Endometrial microvascular endothelial cells (primary cell): ENCODE data around the gene POU4F1. TPM values are rescaled to one million over a fixed set of nuclear protein-coding genes. Genes with fewer than 3 reads are reported as not detected.

ENCODE experiments used
- in situ Hi-C: cut with HindIII; loops from 2 replicates; pipeline ENCODE4 v1.10.0; 2017; ENCODE audit warnings: low sequenced_read_pairs, low pct_unique_long_range_greater_than_20kb; ENCODE audit errors: inconsistent ontology term
- total RNA-seq: library from RNA; depleted of rRNA; stranded (reverse); fragments of >200 nt; gene quantifications from one replicate; pipeline ENCODE4 v1.2.3, GENCODE V29; 2015; ENCODE audit errors: inconsistent ontology term

POU4F1 gene
- total RNA-seq, 1 donor from 2014 or later, result not detected

GRCh38 chr13:78608252-78608687 lies 4.9 kb upstream of the POU4F1 start:
- in situ Hi-C loops, result no loop called here

DNA sequence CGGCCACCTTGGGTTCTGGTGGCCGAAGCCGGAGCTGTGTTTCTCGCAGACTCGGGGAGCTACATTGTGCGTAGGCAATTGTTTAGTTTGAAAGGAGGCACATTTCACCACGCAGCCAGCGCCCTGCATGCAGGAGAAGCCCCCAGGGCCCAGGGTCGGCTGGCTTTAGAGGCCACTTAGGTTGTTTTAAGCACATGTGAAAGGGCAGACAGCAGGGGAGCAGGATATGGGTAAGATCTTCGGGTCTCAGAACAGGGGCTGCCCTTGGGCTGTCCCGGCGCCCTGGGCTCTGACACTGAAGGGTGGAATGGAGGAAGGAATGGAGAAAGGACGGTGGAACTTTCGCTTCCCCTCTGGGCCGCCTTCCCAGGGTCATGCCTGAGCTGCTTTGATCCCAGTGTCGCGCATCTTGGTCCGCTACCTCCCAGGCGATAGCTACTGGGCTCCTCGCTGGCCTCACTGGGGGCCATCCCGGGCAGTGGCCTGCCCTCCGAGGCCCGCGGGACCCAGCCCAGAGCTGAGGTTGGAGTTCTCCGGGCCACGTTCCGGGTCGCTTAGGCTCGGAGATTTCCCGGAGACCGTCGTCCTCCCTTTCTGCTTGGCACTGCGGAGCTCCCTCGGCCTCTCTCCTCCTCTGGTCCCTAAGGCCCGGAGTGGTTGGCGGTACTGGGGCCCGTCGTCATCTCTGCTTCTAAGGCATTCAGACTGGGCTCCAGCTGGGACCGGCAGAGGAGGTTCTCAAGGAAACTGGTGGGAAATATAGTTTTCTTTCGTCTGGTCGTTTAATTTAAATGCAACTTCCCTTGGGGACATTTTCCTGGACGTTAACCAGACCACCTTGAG lies 4.3 kb upstream of the POU4F1 start:
- in situ Hi-C loops, result no loop called here

- in situ Hi-C loops, result no loop called here
Measured at GRCh38 chr13:78606471-78607408, 3.4 kb upstream of the POU4F1 start.

- in situ Hi-C loops, result no loop called here
Measured at GRCh38 chr13:78604782-78605611, 1.6 kb upstream of the POU4F1 start.

DNA sequence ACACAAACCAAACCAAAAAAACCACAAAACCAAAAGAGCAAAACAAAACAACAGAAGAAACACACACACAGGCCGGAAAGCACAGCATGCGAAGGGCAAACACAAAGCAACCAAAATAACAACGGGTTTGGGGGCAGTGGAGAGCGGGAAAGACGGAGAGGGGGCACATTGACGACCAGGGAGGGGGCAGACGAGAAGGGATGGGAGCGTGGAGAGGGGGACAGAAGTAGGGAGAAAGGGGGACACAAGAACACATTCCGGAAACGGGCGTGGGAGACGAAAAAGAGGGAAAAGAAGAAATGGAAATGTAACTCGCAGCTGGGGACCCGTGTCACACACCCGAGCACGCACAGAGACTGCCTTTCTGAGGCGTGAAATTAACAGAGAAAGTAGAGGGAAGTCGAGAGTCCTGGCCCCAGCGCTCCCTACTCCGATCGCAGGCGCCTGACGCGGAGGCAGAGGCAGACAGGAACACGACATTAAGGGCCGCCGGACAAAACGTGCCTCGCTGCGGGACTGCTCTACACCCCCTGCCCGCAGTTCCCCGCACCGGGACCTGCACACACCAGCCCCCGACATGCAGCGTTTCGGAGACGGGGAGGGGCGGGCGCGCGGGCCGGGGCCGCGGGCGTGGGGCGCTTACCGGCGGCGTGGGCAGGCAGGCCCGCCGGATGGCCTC lies 652 bp downstream of the POU4F1 start:
- in situ Hi-C loops, result no loop called here

DNA sequence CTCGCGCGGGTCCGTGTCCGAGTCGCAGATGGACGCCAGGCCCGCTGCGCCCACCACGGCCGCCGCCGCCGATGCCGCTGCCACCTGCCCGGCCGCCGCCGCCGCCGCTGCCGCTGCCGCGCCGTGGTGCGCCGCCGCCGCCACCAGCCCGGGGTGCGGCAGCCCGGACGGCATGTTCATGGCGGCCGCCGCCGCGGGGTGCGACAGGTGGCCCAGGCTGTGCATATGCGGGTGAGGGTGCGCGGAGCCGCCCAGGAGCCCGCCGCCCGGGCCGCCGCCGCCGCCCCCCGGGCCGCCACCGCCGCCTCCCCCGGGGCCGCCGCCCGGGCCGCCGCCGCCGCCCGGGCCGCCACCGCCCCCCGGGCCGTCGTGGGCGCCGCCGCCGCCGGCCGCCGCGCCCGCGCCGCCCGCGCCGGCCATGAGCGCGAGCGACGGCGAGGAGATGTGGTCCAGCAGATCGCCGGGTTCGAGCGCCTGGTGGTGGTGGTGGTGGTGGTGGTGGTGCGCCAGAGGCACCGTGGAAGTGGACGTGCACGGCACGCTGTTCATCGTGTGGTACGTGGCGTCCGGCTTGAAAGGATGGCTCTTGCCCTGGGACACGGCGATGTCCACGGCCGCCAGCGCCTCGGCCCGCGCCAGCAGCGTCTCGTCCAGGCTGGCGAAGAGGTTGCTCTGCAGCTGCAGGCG lies 1.3 kb downstream of the POU4F1 start:
- in situ Hi-C loops, result no loop called here

DNA sequence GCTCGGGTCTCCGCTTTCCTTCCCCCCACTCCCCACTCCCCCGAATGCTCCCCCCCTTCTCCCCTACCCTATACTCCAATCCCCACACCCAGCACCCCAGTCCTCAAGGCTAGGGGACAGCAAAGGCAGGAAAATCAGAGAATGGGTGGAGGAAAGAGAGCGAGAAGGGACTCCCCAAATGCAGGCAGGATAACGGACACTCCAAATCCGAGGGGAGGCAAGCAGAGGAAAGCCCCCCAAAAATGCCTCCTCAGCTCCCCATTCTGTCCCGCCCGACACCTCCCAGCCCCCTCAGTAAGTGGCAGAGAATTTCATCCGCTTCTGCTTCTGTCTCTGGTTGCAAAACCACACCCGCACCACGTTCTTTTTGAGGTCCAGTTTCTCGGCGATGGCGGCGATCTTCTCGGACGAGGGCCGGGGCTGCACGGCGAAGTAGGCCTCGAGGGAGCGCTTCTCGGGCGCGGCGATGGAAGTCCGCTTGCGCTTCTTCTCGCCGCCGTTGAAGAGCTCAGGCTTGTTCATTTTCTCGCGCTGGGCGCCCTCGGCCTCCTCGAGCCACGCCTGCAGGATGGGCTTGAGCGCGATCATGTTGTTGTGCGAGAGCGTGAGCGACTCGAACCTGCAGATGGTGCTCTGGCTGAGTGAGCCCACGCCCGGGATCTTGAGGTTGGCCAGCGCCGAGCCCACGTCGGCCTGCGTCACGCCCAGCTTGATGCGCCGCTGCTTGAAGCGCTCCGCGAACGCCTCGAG lies 2.1 kb downstream of the POU4F1 start:
- in situ Hi-C loops, result no loop called here

- in situ Hi-C loops, result no loop called here
Measured at GRCh38 chr13:78600280-78600883, 3.0 kb downstream of the POU4F1 start.

DNA sequence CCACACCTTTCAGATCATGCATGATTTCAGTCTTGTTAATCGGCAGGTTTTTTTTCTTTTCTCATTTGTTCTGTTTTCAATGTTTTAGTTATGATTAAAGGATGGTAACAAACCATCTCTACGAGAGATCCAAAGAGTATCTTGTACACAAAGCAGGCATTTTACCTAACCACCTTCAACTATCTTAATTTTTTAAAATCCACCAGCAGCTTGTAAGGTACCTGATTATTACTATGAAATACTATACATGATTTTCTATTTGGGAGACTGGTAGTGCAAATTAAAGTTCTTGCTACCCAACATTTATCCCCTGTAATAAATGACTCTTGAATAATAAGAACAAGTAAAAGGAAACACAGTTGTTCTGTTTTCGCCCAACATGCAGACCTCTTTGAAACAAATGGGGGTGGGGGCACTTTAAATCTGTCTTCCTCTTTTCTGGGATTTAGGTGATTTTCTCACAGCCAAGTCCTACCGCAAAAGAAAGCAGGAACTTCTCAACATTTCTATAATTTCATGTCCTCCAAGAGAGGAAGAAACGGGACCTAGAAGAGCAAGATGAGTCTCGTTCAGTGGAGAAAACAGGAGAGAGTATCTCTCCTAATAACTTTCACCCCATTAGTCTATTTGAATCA lies 3.6 kb downstream of the POU4F1 start:
- in situ Hi-C loops, result no loop called here

- in situ Hi-C loops, result no loop called here
Measured at GRCh38 chr13:78598966-78599644, 4.2 kb downstream of the POU4F1 start.

DNA sequence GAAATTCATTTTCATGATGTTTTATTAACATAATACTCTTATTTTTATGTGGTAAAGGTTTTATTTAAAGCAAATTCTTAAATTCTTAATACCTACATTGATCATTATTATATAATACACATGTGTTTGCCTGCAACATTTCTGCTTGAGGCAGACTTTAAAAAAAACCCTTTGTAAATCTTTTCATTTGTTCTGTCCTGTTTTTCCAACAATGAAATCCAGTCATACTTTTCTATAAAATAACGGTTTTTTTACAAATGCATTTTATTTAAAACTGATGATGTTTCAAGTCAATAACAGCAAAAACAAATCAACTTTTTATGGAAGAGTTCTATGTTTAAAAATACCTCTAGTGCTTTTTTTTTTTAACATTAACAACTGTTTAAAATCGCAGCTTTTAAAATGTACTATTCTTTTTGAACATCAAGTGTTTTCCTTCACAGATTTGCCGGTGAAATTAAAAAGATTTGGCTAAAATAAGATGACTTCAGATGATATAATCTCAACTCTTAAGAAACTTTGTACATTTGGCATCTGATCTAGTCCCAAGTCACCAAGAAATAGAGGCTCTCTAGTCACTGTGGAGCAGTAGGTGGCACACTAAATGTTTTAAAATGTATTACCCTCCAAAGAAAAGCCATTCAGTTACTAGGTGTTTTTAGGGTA lies 5.1 kb downstream of the POU4F1 start:
- in situ Hi-C loops, result no loop called here

DNA sequence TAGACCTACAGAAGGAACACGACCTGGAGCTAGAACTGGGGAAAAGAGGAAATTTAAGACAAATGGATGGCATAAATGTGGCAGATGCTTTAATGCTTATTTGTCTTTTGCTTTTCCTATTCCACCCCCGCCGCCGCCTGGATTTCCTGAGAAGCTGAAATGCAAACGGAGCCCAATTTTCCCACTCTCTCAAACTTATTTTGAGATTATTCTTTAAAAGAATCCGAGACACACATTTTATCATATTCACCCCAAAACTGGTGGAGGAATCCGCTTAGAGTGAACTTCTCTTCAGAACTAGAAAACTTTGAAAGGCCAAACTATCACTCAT lies 5.8 kb downstream of the POU4F1 start:
- in situ Hi-C loops, result no loop called here

GRCh38 chr13:78596736-78597601 lies 6.4 kb downstream of the POU4F1 start:
- in situ Hi-C loops, result no loop called here

GRCh38 chr13:78596399-78596735 lies 7.0 kb downstream of the POU4F1 start:
- in situ Hi-C loops, result no loop called here
